ENCODE measurements around the gene CD81. TPM values are rescaled to one million over a fixed set of nuclear protein-coding genes. Genes with fewer than 3 reads are reported as not detected.
"Not testable (repeated sequence)": the region's sequence is repeated elsewhere in the genome, so short reads cannot be mapped to it uniquely, and the experiment has no call there.

CD81 gene
- total and polyA plus RNA-seq, 2 experiments from 2014 or later = 88.6 to 290 TPM

GRCh38 chr11:2363577-2364370 lies 13.3 kb upstream of the CD81 start (continued):
- TF ChIP-seq, protein P1, sequence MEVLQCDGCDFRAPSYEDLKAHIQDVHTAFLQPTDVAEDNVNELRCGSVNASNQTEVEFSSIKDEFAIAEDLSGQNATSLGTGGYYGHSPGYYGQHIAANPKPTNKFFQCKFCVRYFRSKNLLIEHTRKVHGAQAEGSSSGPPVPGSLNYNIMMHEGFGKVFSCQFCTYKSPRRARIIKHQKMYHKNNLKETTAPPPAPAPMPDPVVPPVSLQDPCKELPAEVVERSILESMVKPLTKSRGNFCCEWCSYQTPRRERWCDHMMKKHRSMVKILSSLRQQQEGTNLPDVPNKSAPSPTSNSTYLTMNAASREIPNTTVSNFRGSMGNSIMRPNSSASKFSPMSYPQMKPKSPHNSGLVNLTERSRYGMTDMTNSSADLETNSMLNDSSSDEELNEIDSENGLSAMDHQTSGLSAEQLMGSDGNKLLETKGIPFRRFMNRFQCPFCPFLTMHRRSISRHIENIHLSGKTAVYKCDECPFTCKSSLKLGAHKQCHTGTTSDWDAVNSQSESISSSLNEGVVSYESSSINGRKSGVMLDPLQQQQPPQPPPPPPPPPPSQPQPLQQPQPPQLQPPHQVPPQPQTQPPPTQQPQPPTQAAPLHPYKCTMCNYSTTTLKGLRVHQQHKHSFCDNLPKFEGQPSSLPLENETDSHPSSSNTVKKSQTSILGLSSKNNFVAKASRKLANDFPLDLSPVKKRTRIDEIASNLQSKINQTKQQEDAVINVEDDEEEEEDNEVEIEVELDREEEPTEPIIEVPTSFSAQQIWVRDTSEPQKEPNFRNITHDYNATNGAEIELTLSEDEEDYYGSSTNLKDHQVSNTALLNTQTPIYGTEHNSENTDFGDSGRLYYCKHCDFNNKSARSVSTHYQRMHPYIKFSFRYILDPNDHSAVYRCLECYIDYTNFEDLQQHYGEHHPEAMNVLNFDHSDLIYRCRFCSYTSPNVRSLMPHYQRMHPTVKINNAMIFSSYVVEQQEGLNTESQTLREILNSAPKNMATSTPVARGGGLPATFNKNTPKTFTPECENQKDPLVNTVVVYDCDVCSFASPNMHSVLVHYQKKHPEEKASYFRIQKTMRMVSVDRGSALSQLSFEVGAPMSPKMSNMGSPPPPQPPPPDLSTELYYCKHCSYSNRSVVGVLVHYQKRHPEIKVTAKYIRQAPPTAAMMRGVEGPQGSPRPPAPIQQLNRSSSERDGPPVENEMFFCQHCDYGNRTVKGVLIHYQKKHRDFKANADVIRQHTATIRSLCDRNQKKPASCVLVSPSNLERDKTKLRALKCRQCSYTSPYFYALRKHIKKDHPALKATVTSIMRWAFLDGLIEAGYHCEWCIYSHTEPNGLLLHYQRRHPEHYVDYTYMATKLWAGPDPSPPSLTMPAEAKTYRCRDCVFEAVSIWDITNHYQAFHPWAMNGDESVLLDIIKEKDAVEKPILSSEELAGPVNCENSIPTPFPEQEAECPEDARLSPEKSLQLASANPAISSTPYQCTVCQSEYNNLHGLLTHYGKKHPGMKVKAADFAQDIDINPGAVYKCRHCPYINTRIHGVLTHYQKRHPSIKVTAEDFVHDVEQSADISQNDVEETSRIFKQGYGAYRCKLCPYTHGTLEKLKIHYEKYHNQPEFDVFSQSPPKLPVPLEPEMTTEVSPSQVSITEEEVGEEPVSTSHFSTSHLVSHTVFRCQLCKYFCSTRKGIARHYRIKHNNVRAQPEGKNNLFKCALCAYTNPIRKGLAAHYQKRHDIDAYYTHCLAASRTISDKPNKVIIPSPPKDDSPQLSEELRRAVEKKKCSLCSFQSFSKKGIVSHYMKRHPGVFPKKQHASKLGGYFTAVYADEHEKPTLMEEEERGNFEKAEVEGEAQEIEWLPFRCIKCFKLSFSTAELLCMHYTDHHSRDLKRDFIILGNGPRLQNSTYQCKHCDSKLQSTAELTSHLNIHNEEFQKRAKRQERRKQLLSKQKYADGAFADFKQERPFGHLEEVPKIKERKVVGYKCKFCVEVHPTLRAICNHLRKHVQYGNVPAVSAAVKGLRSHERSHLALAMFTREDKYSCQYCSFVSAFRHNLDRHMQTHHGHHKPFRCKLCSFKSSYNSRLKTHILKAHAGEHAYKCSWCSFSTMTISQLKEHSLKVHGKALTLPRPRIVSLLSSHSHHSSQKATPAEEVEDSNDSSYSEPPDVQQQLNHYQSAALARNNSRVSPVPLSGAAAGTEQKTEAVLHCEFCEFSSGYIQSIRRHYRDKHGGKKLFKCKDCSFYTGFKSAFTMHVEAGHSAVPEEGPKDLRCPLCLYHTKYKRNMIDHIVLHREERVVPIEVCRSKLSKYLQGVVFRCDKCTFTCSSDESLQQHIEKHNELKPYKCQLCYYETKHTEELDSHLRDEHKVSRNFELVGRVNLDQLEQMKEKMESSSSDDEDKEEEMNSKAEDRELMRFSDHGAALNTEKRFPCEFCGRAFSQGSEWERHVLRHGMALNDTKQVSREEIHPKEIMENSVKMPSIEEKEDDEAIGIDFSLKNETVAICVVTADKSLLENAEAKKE (CRISPR knock-in tag; IDR thresholded peaks at IDR 0.05) = no peak

- not testable (repeated sequence) for H4K20me1 ChIP-seq (replicated peaks; ENCODE audit: insufficient read depth); H3K27ac Mint-ChIP-seq; H3K4me1 ChIP-seq (ENCODE audit: insufficient read depth); H3K4me3 Mint-ChIP-seq; H3K9me3 Mint-ChIP-seq; DNase-seq (ENCODE audit: low spot score); H3K27ac ChIP-seq (ENCODE audit: low read depth); H3K27me3 ChIP-seq (ENCODE audit: insufficient read depth); H3K27me3 Mint-ChIP-seq (ENCODE audit: insufficient read depth, low read depth, poor library complexity); H3K4me1 Mint-ChIP-seq; H3K36me3 ChIP-seq (ENCODE audit: insufficient read depth); H3K4me2 ChIP-seq; H2AFZ ChIP-seq; ATAC-seq; H3K79me2 ChIP-seq (replicated peaks; ENCODE audit: insufficient read depth); H3F3A ChIP-seq (replicated peaks; ENCODE audit: low read depth); H3K36me3 Mint-ChIP-seq (ENCODE audit: low read depth); H3K4me3 ChIP-seq; H3K9me2 ChIP-seq (ENCODE audit: insufficient read depth)
These were observed 12.7 kb upstream of the CD81 start for GRCh38 chr11:2364386-2364785.

DNA sequence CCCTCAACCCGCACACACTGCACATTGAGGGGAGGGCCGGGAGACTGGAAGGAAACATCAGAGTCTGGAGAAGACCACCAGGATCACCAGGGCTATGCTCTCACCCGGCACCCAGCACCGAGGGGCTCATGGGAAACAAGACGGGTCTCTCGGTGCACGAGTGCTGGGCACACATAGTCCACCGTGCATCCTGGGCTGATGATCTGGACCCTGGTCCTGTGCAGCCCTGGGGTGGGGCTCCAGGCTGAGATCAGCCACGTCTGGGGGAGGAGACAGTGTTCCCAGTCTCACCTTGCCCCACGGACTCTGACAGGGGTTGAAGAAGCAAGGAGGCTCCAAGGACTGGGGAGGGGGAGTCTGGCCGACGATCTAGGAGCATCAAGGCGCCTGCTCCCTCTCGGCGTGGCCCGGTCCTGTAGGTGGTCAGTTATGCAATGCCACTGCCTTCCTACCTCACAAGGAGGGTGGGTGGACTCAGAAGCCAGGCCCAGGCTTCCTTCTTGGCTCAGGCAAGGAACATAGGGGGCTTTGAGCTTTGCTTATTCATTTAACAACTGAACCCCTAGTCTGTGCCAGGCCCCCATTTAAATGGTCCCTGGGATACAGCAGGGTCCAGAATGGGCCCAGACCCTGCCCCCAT lies 11.4 kb upstream of the CD81 start:
- Histone ChIP-seq H3K36me3 (ENCODE audit: insufficient read depth) (no peaks in the 10 kb centered on the region), H3K4me3 (no peak overlapping the region), H4K20me1 (replicated peaks; ENCODE audit: insufficient read depth) (no peaks in the 10 kb centered on the region), H2AFZ (no peak overlapping the region), H3K27ac (ENCODE audit: low read depth) (no peak overlapping the region), H3K9me2 (ENCODE audit: insufficient read depth) (no peaks in the 10 kb centered on the region), H3F3A (replicated peaks; ENCODE audit: low read depth) (no peaks in the 10 kb centered on the region), H3K4me1 (ENCODE audit: insufficient read depth) (no peaks in the 10 kb centered on the region), H3K4me2 (no peak overlapping the region), H3K79me2 (replicated peaks; ENCODE audit: insufficient read depth) (no peaks in the 10 kb centered on the region), H3K27me3 (ENCODE audit: insufficient read depth) (no peaks in the 10 kb centered on the region)
- Mint-ChIP-seq H3K27ac (no peak overlapping the region), H3K4me1 (no peaks in the 10 kb centered on the region), H3K36me3 (ENCODE audit: low read depth) (no peaks in the 10 kb centered on the region; the same call in 2 of the 3 replicates), H3K9me3 (no peaks in the 10 kb centered on the region; the same call in 1 of the 3 replicates), H3K4me3 (no peak overlapping the region), H3K27me3 (ENCODE audit: insufficient read depth, low read depth, poor library complexity) (peaks cover 8% of the 10 kb centered on the region)
- ATAC-seq (no peak), DNase-seq (ENCODE audit: low spot score) (no peak)
- TF ChIP-seq CTCF (conservative IDR thresholded peaks at IDR 0.05; ENCODE audit: low read depth in 2 of 2) (no peak), STAT1 (IDR thresholded peaks at IDR 0.05; ENCODE audit: unreplicated experiment) (no peak), POLR2AphosphoS5 (IDR thresholded peaks at IDR 0.05; ENCODE audit: low read depth) (no peak), NANOG (IDR thresholded peaks at IDR 0.05; ENCODE audit: borderline replicate concordance) (no peak), EZH2 (IDR thresholded peaks at IDR 0.05; ENCODE audit: low read depth, unreplicated experiment) (no peak)
- TF ChIP-seq, protein P2, sequence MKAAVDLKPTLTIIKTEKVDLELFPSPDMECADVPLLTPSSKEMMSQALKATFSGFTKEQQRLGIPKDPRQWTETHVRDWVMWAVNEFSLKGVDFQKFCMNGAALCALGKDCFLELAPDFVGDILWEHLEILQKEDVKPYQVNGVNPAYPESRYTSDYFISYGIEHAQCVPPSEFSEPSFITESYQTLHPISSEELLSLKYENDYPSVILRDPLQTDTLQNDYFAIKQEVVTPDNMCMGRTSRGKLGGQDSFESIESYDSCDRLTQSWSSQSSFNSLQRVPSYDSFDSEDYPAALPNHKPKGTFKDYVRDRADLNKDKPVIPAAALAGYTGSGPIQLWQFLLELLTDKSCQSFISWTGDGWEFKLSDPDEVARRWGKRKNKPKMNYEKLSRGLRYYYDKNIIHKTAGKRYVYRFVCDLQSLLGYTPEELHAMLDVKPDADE (IDR thresholded peaks at IDR 0.05) = no peak
